Activated T-helper 1 cell treated with anti-CD3 and anti-CD28 coated beads, Interleukin-12 subunit alpha, Interleukin-12 subunit beta, Interleukin-2, Interleukin-4 antibody, amounts not matched to agents 30 ng/mL and 10 ng/mL and 1 ng/mL, durations not matched to agents 14 hours and 24 hours and 36 hours (primary cell): ENCODE data around the gene SOS2. TPM values are rescaled to one million over a fixed set of nuclear protein-coding genes. Genes with fewer than 3 reads are reported as not detected.

ENCODE experiments used
- DNase-seq: peaks from one replicate; pipeline ENCODE4 v3.0.0; 2021; ENCODE audit warnings: low spot score
- H3K27ac Mint-ChIP-seq: one replicate; pipeline ENCODE4 v1.8.0; 2021; ENCODE audit warnings: mild to moderate bottlenecking, mixed read lengths
- H3K27me3 Mint-ChIP-seq: one replicate; pipeline ENCODE4 v1.8.0; 2022; ENCODE audit warnings: mild to moderate bottlenecking, moderate library complexity, mixed read lengths; ENCODE audit not compliant: insufficient read depth
- H3K36me3 Mint-ChIP-seq: one replicate; pipeline ENCODE4 v1.8.0; 2021; ENCODE audit warnings: low read depth, mixed read lengths
- H3K4me1 Mint-ChIP-seq: one replicate; pipeline ENCODE4 v1.8.0; 2021; ENCODE audit warnings: low read depth, mixed read lengths
- H3K4me3 Mint-ChIP-seq: one replicate; pipeline ENCODE4 v1.8.0; 2021; ENCODE audit warnings: mild to moderate bottlenecking, moderate library complexity, mixed read lengths
- H3K9me3 Mint-ChIP-seq: one replicate; pipeline ENCODE4 v1.8.0; 2021; ENCODE audit warnings: mixed read lengths
- intact Hi-C: fragments of 100-400 bp; cut with micrococcal nuclease; formaldehyde crosslinking; loops from one replicate; pipeline ENCODE4 v1.15.1; 2024
- total RNA-seq: library from RNA; stranded (reverse); gene quantifications from 2 replicates; pipeline ENCODE4 v1.2.3, GENCODE V29; 2022

The SOS2 gene
- total RNA-seq, 1 donor from 2014 or later, result 19.9 TPM

DNA sequence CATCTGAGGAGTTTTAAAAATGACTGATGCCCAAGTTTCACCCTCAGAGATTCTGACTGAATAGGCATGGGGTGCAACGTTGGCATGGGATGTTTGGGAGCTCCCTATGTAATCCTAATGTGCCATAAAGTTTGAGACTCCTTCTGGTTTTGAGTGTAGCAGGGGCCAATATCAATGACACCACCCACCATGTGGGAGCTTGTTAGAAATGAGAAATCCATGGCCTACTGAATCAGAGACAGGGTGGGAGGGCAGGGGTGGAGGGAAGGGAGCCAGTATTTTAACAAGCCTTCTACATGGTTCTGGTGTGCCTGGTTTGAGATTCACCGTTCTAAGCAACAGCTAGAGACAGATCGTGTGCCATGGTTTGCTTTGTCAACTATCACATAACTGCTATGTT lies 161.1 kb downstream of the SOS2 start:
- Mint-ChIP-seq H3K36me3 (peaks cover 13% of the 10 kb centered on the region), H3K27ac (no peak overlapping the region), H3K4me1 (peaks cover 39% of the 10 kb centered on the region), H3K27me3 (no peaks in the 10 kb centered on the region), H3K4me3 (no peak overlapping the region), H3K9me3 (peaks cover 3% of the 10 kb centered on the region)
- DNase-seq, result no peak
- intact Hi-C loops, result no loop called here

DNA sequence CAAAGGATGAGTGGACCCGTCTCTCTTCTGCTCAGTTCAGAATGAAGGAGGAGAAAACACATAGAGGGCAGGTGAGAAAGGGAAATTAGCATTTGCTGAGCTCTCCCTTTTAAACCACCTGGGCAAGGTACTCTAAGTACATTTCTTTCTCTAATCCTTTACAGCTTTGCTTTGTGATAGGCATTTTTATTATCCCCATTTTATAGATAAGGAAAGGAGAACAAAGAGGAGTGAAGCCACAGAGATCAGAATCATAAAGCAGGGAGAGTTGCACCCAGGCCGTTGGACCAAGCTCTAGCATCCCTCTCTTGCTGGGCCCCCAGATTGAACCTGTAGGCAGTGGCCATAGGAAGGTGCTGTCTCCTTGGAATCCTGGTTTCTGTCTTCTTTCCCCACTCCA lies 162.1 kb downstream of the SOS2 start:
- H3K4me1 Mint-ChIP-seq, result peaks cover 48% of the 10 kb centered on the region
- H3K27me3 Mint-ChIP-seq, result no peaks in the 10 kb centered on the region
- intact Hi-C loops, result no loop called here
- peaks cover 10% of the 10 kb centered on the region for H3K36me3 Mint-ChIP-seq
- no peak overlapping the region for H3K4me3 Mint-ChIP-seq
- DNase-seq, result no peak
- H3K9me3 Mint-ChIP-seq, result no peaks in the 10 kb centered on the region
- no peak overlapping the region for H3K27ac Mint-ChIP-seq

DNA sequence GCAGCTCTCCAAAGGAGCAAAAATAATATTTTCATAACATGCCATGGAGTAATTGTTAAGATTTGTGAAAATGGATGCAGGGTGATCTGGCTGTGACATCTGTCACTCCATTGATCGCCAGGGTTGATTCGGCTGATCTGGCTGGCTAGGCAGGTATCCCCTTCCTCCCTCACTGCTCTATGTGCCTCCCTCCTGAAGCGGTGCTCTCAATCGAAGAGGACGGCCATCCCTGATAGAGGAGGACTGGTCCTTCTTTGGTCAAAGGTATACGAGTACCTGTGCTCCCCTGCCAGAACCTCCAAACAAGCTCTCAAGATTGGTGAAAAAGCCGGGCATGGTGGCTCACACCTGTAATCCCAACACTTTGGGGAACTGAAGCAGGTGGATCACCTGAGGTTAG lies 162.9 kb downstream of the SOS2 start:
- H3K36me3 Mint-ChIP-seq, result peaks cover 10% of the 10 kb centered on the region
- intact Hi-C loops, result no loop called here
- H3K27ac Mint-ChIP-seq, result no peak overlapping the region
- DNase-seq, result no peak
- no peaks in the 10 kb centered on the region for H3K27me3 Mint-ChIP-seq
- H3K9me3 Mint-ChIP-seq, result no peaks in the 10 kb centered on the region
- no peak overlapping the region for H3K4me3 Mint-ChIP-seq
- peaks cover 57% of the 10 kb centered on the region for H3K4me1 Mint-ChIP-seq

DNA sequence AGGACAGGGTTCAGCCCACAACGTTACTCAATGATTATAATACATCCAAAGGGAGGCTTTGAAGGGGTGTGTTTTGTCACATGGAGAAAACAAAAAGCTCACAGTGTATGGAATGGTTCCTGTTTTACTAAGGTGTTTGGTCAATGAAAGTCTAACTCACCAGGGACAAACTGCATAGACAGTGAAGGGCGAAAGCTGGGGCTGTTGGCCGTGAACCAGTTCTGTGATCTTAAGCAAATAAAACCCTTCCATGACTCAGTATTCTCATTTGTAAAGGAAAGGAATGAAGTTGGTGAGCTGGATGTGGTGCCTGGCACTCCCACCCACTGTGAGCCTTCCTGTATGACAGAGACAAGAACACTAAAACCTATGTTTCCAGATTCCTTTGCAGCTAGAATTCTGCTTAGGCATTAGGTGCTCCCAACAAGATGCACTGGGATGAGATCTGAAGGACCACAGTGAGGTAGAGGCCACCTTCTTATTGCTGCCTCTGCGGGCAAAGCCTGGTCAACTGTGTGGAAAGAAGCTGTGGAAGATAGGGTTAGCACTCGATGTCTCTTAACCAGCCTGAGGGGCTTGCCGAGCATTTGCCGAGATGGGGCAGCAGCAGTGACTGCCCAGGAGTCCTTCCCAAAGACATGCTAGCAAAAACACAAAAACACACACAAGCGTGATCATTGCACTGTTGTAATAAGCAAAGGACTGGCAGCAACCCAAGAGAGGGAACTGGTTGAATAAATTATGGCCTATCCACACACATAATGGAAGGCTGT lies 163.5 kb downstream of the SOS2 start:
- H3K27ac Mint-ChIP-seq, result peak overlapping the region; percentile 34
- H3K9me3 Mint-ChIP-seq, result no peaks in the 10 kb centered on the region
- no peak for DNase-seq
- no peak overlapping the region for H3K4me3 Mint-ChIP-seq
- H3K36me3 Mint-ChIP-seq, result peaks cover 7% of the 10 kb centered on the region
- intact Hi-C loops, result no loop called here
- H3K27me3 Mint-ChIP-seq, result no peaks in the 10 kb centered on the region
- peaks cover 63% of the 10 kb centered on the region for H3K4me1 Mint-ChIP-seq

Other genes starting within 250 kb of the SOS2 start
- gene VCPKMT, start 115.0 kb downstream of the SOS2 start, total RNA-seq, result 12.3 and 15.2 TPM in 2 replicates
- 14.7 and 16.2 TPM in 2 replicates for gene L2HGDH, start 80.7 kb upstream of the SOS2 start, total RNA-seq
- gene DMAC2L, start 80.7 kb upstream of the SOS2 start, total RNA-seq, result 14.4 and 17.9 TPM in 2 replicates
- 2.4 and 2.5 TPM in 2 replicates for gene CDKL1, start 165.3 kb upstream of the SOS2 start, total RNA-seq